Measurements from ENCODE around the gene LAMP5.

The LAMP5 gene

DNA sequence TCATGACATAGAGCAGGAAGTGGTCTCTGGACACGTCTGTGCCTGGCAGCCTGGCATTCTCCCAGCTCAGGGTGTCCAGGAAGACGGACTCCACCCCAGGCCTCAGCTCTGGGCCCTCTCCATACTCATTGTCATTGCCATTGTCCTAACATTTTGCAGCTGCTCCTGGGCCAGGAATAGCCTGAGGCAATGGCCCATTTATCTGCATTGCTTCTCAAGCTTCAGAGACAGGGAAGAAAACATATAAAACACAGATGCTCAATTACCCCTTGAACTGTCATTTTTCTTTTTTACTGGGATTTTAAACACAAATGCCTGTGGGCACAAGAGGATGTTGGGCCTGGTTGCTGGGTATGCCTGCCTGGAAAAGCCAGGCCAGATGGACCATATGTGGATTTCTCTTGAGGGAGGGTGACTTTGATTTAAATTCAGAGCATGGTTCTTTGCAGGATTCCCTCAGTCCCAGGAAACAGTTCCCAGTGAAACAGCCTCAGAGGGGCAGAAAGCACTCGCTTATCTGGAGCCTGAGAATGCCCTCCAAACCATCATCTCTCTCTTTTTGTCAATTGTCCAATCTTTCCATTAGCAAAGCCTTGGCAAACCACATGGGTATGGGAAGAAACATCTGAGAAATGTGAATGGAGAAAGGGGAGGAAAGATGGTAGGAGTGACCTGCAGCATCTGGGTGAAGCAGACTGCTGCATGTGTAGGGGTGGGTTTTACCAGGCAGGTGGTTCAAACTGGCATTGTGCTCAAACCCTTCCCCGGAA, 17.9 kb downstream of the LAMP5 start:
- no peaks in the 10 kb centered on the region for H3K27me3 Mint-ChIP-seq

DNA sequence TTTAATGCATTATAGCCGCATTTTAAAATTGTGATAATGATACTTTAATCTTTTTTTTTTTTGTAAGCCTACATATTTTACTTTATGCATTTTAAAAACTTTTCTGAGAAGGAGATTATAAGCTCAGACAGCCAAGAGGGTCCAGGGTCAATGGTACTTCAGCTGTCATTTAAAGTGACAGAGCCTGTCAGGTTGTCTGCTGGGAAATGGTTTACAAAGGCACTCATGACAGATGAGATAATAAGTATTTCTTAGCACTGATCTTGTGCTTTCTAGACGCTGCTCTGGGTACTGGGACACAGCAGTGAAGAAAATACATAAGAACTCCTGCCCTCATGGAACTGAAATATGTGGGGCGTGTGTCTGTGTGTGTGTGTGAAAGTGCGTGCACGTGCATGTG, 19.6 kb downstream of the LAMP5 start:
- Mint-ChIP-seq H3K4me1 (no peaks in the 10 kb centered on the region), H3K9me3 (no peaks in the 10 kb centered on the region), H3K36me3 (no peaks in the 10 kb centered on the region), H3K27ac (no peak overlapping the region), H3K4me3 (no peak overlapping the region), H3K27me3 (no peaks in the 10 kb centered on the region)
- DNase-seq (ENCODE audit: low spot score in 2 of 2) (no peak), ATAC-seq (ENCODE audit: low read depth) (no peak)

More for the DNA sequence above, 17.9 kb downstream of the LAMP5 start:
- H3K4me1 Mint-ChIP-seq = no peaks in the 10 kb centered on the region
- H3K9me3 Mint-ChIP-seq = no peaks in the 10 kb centered on the region
- H3K27ac Mint-ChIP-seq = no peak overlapping the region
- DNase-seq (ENCODE audit: low spot score in 2 of 2) = no peak
- H3K36me3 Mint-ChIP-seq = no peaks in the 10 kb centered on the region
- H3K4me3 Mint-ChIP-seq = no peak overlapping the region
- no peak for ATAC-seq (ENCODE audit: low read depth)

DNA sequence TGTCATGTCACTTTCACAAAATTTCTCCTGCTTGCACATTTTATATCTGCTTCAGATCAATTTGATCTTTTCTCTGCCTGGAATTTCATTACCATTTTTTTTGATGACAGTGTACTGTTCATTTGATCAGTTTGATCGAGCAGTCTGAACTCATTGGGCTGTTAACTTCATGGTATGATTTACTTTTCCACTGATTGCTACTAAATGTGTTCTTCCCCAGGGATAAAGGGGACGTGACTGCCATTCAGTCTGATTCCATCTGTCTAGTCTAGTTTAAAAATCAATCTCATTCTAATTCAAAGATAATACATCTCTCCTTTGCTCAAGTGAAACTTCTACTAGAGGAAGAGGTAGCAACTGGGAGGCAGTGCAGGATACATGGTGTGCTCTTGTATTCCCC, 21.1 kb downstream of the LAMP5 start:
- H3K36me3 Mint-ChIP-seq = no peaks in the 10 kb centered on the region
- H3K9me3 Mint-ChIP-seq = no peaks in the 10 kb centered on the region
- H3K27ac Mint-ChIP-seq = no peak overlapping the region
- DNase-seq (ENCODE audit: low spot score in 2 of 2) (no peak), ATAC-seq (ENCODE audit: low read depth) (no peak)
- no peaks in the 10 kb centered on the region for H3K27me3 Mint-ChIP-seq
- no peak overlapping the region for H3K4me3 Mint-ChIP-seq
- no peaks in the 10 kb centered on the region for H3K4me1 Mint-ChIP-seq

DNA sequence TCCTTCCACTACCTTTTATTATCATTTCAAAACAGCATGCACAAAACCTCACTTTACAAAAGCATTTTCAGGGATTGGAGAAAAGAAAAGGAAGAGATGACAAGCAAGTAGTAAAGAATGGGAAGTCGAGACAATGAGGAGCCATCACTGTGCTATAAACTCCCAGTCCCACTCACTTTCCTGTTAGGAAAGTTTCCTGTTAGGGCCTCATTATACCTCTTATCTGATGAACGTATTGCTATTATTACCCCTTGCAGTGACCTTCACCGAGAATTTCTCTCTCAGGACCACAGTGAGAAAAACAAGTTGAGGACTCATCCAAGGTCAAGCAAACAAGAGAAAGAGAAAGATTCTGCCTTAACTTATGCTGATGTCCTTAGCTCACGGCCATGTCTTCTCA, 28.8 kb downstream of the LAMP5 start:
- ATAC-seq (ENCODE audit: low read depth) (no peak), DNase-seq (ENCODE audit: low spot score in 2 of 2) (no peak)
- Mint-ChIP-seq H3K36me3 (no peaks in the 10 kb centered on the region), H3K4me1 (no peaks in the 10 kb centered on the region), H3K27ac (no peak overlapping the region), H3K4me3 (no peak overlapping the region), H3K9me3 (no peaks in the 10 kb centered on the region), H3K27me3 (no peaks in the 10 kb centered on the region)

DNA sequence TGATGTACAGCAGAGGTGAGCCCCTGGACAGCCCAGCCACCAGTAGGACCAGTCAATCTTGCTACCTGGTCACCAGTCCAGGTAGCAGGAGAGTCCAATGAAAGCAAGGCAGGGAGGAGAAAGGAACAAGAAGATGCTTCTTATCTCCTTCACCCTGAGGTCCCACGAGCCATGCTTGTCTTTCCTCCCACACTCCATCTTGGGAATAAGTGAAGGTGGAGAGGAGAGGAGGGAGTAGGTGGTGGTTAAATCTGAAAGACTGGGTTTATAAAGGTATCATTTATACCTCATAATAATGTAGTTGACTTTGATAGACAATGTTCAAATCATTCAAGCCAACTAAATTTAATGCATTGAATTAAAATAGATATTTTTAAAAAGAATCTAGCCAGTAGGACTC, 35.9 kb downstream of the LAMP5 start:
- Mint-ChIP-seq H3K9me3 (peaks cover 1% of the 10 kb centered on the region), H3K36me3 (no peaks in the 10 kb centered on the region), H3K4me3 (no peak overlapping the region), H3K27me3 (no peaks in the 10 kb centered on the region), H3K4me1 (no peaks in the 10 kb centered on the region), H3K27ac (no peak overlapping the region)
- no peak for ATAC-seq (ENCODE audit: low read depth)
- no peak for DNase-seq (ENCODE audit: low spot score in 2 of 2)

DNA sequence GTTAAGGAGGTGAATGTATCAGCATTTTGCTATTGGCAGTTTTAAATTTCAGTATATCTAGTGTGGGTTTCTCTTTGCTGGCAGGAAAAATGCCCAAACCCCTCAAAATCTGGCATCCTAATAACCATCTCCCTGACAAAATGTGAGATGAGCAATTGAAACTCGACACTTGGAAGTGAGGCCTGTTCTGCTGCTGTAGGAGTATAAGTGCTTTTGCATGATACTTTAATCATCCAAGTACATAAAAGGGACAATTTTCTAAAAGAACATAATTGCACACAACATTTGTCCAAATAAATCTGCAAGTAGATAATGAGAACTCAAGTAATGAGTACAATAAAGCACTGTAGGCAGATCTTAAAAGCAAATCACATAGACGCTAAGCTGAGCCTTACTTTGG, 36.5 kb downstream of the LAMP5 start:
- H3K4me3 Mint-ChIP-seq = no peak overlapping the region
- DNase-seq (ENCODE audit: low spot score in 2 of 2) = no peak
- no peak overlapping the region for H3K27ac Mint-ChIP-seq
- no peaks in the 10 kb centered on the region for H3K36me3 Mint-ChIP-seq
- no peak for ATAC-seq (ENCODE audit: low read depth)
- no peaks in the 10 kb centered on the region for H3K27me3 Mint-ChIP-seq
- H3K4me1 Mint-ChIP-seq = no peaks in the 10 kb centered on the region
- peaks cover 1% of the 10 kb centered on the region for H3K9me3 Mint-ChIP-seq

DNA sequence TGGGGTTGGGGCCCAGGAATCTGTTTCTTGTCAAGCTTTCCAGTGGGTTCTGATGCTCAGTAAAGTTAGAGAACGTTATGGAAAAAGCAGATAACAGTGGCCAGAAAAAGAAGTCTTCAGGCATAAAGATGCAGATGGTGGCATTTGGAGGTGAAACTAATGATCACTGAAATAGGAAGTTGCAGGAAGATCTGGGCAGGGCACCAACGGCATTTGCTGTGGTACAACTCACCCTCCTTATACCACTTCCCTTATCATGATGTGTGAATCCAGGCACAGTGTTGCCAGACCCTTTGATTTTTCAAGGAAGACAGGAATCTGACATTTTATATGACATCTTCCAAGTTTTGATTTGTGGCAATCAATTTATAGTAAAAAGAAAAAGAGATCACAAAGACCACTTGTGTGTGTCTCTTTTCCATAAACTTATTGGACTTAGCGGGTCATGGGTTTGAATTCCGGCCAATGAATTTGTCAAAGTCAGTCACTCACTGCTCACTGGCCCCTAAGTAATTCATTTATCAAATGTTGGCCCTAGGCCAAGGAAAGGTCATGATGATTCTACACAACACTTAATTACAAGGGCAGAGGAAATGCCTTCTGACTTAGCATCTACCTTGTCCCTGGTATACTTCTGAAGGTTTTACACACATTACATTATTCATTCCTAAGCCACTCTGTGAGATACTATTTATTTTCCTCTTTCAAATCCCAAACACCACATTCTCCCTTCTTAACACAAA, 37.6 kb downstream of the LAMP5 start:
- H3K4me3 Mint-ChIP-seq = no peak overlapping the region
- H3K4me1 Mint-ChIP-seq = no peaks in the 10 kb centered on the region
- no peak overlapping the region for H3K27ac Mint-ChIP-seq
- ATAC-seq (ENCODE audit: low read depth) (no peak), DNase-seq (ENCODE audit: low spot score in 2 of 2) (no peak)
- no peaks in the 10 kb centered on the region for H3K27me3 Mint-ChIP-seq
- H3K36me3 Mint-ChIP-seq = no peaks in the 10 kb centered on the region
- H3K9me3 Mint-ChIP-seq = peaks cover 1% of the 10 kb centered on the region

DNA sequence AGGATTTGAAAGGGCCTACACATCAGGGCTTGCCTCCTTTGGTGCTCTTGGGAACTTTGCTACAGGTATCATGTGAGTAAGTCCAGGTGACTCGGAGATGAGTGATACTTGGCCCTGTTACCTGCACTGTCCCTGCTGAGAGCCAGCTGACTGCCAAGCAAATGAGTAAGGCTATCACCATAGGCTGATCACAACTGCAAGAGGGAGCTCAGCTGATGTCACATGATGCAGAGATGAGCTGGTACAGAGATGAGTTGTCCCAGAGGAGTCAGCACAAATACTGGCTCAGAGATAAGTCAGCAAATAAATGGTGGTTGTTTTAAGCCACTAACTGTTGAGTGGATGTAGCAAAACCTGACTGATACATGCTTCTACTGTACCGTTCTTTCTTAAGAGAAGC, 41.4 kb downstream of the LAMP5 start:
- Mint-ChIP-seq H3K9me3 (peaks cover 1% of the 10 kb centered on the region), H3K27ac (no peak overlapping the region), H3K36me3 (no peaks in the 10 kb centered on the region), H3K4me3 (no peak overlapping the region), H3K27me3 (no peaks in the 10 kb centered on the region), H3K4me1 (no peaks in the 10 kb centered on the region)
- ATAC-seq (ENCODE audit: low read depth) (no peak), DNase-seq (ENCODE audit: low spot score in 2 of 2) (no peak)

DNA sequence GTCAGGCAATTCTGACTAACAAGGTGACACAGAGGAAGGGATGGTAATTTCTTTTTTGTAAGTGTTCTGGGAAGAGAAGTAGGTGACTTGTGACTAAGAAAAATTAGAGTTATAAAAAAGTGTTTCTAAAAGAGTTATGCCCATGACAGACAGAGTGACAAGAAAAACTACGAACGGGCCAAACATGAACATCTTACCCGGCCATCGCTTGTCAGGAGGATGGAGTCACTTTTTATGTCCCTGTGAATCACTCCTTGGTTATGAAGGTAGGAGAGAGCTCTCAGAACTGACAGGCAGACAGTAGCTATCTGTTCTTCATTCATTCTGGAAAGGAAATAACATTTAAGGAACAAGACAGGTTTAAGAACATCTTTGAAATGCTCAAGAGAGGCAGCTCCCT, 43.0 kb downstream of the LAMP5 start:
- no peaks in the 10 kb centered on the region for H3K4me1 Mint-ChIP-seq
- H3K27ac Mint-ChIP-seq = no peak overlapping the region
- H3K36me3 Mint-ChIP-seq = no peaks in the 10 kb centered on the region
- no peak overlapping the region for H3K4me3 Mint-ChIP-seq
- DNase-seq (ENCODE audit: low spot score in 2 of 2) (no peak), ATAC-seq (ENCODE audit: low read depth) (no peak)
- H3K9me3 Mint-ChIP-seq = no peaks in the 10 kb centered on the region
- H3K27me3 Mint-ChIP-seq = no peaks in the 10 kb centered on the region

DNA sequence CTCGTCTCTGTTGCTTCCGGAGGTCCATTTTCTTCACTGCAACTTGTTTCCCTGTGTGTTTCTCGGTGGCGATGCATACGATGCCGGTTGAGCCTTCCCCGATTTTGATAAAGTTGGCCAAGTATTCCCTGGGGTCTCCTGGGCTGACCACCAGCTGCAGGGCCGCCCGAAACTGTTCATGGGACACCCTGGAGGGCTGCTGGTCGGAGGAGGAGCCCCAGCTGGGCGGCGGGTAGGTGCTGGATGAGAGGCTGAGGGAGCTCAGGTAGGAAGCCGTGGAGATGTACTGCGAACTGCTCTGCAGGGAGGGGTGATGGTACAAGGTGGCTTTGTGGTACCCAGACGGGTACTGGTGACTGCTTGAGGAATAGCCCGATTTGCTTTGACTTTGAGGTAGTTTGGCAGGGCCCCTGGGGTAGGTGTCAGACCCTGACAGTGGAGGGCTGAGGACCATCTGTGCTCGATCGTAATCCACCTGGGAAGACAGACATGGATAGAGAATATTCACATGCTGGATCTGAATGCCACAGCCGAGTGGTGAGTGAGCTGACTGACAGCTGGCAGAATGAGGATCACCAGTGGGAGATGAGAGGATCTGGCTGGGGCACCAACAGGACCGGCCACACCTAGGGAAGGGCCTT, 51.6 kb downstream of the LAMP5 start:
- ATAC-seq (ENCODE audit: low read depth) (no peak), DNase-seq (ENCODE audit: low spot score in 2 of 2) (no peak)
- H3K4me3 Mint-ChIP-seq = no peak overlapping the region
- no peak overlapping the region for H3K27ac Mint-ChIP-seq
- no peaks in the 10 kb centered on the region for H3K36me3 Mint-ChIP-seq
- no peaks in the 10 kb centered on the region for H3K4me1 Mint-ChIP-seq
- H3K27me3 Mint-ChIP-seq = peaks cover 2% of the 10 kb centered on the region
- H3K9me3 Mint-ChIP-seq = peaks cover 2% of the 10 kb centered on the region

DNA sequence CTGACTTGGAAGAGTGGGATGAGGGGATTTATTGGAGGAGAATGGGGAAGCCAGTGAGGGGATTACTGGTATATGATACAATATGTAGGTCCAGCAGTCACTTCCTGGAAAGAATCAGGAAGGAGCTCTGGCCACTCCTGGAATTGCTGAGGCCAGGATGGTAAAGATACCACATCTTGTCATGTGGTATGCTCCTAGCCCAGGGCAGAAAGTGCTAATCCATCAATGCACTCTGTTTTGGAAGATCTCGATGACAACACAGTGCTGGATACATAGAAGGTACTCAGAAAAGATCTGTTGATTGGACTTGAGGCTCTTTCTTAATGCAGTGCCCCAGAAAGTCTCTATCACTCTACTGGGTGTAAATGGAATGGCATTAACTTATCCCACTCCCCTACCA, 52.6 kb downstream of the LAMP5 start:
- Mint-ChIP-seq H3K4me3 (no peak overlapping the region), H3K4me1 (no peaks in the 10 kb centered on the region), H3K36me3 (no peaks in the 10 kb centered on the region), H3K27me3 (peaks cover 2% of the 10 kb centered on the region), H3K27ac (no peak overlapping the region), H3K9me3 (peaks cover 2% of the 10 kb centered on the region)
- DNase-seq (ENCODE audit: low spot score in 2 of 2) (no peak), ATAC-seq (ENCODE audit: low read depth) (no peak)

DNA sequence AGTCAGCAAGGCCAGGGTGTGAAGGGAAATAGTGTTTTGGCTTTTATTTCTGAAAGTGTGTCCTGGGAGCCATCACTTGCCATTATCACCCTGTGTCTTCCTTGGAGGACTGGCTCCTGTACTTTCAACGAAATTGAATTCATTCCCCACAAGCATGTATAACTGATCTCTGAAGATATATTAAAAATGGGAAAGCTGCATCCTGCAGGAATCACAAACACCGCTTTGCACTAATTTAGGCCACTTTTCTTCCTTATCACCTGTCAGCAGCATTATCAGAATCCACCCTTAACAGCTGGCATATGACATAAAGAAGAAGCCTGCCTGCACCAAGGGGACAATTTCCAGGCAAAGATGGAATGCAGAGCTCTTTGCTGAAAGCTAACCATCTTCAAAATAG, 56.2 kb downstream of the LAMP5 start:
- H3K27me3 Mint-ChIP-seq = peaks cover 3% of the 10 kb centered on the region
- H3K27ac Mint-ChIP-seq = no peak overlapping the region

DNA sequence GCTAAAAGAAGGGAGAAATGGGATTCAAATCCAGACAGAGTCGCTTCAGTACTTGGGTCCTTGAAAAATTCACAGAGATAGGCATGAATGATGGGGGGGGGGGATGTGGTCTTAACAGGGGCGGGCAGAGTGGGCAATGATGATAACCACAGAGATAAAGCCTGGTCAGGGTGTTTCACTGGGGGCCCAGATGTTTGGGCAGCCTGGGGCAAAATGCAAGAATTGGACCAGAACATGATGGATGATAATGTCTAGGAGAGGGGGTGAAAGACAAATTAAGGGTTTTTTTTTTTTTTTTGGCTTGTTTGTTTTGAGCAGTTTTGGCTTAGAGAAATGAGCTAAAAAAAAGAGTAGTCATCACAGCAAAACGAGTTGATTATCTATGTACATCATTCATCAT, 57.4 kb downstream of the LAMP5 start:
- Mint-ChIP-seq H3K4me3 (no peak overlapping the region), H3K4me1 (no peaks in the 10 kb centered on the region), H3K9me3 (peaks cover 2% of the 10 kb centered on the region), H3K27ac (no peak overlapping the region), H3K36me3 (no peaks in the 10 kb centered on the region), H3K27me3 (peaks cover 1% of the 10 kb centered on the region)
- ATAC-seq (ENCODE audit: low read depth) (no peak), DNase-seq (ENCODE audit: low spot score in 2 of 2) (no peak)

More for the DNA sequence above, 56.2 kb downstream of the LAMP5 start:
- H3K9me3 Mint-ChIP-seq = peaks cover 2% of the 10 kb centered on the region
- H3K4me3 Mint-ChIP-seq = no peak overlapping the region
- no peaks in the 10 kb centered on the region for H3K4me1 Mint-ChIP-seq
- H3K36me3 Mint-ChIP-seq = no peaks in the 10 kb centered on the region
- DNase-seq (ENCODE audit: low spot score in 2 of 2) (no peak), ATAC-seq (ENCODE audit: low read depth) (no peak)

DNA sequence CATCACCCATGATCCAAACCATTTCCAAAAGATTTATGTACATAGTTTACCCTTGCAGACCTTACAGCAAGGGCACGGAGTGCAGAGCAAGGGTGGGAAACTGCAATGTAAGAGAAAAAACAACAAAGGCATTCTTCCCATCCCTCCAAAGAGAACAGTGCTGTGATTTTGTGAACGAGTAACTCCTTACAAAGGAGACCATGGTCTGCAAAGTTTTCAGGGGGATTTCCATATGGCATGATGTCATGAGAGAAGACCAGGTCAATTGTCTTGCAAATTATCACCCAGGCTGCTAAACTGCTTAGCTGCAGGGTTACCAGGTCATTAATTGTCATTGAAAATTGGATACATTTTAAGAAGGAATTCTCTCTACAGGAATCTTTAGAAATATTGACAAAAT, 58.3 kb downstream of the LAMP5 start:
- H3K4me1 Mint-ChIP-seq = no peaks in the 10 kb centered on the region
- H3K36me3 Mint-ChIP-seq = no peaks in the 10 kb centered on the region
- H3K27ac Mint-ChIP-seq = no peak overlapping the region
- peaks cover 1% of the 10 kb centered on the region for H3K27me3 Mint-ChIP-seq
- ATAC-seq (ENCODE audit: low read depth) (no peak), DNase-seq (ENCODE audit: low spot score in 2 of 2) (no peak)
- H3K9me3 Mint-ChIP-seq = peaks cover 2% of the 10 kb centered on the region
- H3K4me3 Mint-ChIP-seq = no peak overlapping the region

All from memory B cell (primary cell).